Panc1 (cell line): ENCODE results near the gene ALAS2. TPM values are rescaled to one million over a fixed set of nuclear protein-coding genes. Genes with fewer than 3 reads are reported as not detected.

Experiments used
- ATAC-seq: fragments of 200-7000 bp; cut with Tn5 transposase; 2 replicates; pipeline ENCODE4 v1.9.1; 2020; ENCODE audit warnings: mild to moderate bottlenecking, moderate library complexity
- BruUV-seq: library from RNA; stranded (reverse); fragments of 400-500 nt; replicated peaks from 2 replicates; lab custom pipeline; 2021; lab: Mats Ljungman, UMichigan
- CTCF ChIA-PET: fragments of 300-600 bp; sonication (Branson Sonifier 250); formaldehyde crosslinking; loops from one replicate; lab custom pipeline; 2022; ENCODE audit warnings: antibody characterized with exemption; lab: Charles Lee
- POLR2A ChIA-PET: fragments of 300-600 bp; sonication (Branson Sonifier 250); formaldehyde crosslinking; loops from one replicate; lab custom pipeline; 2022; ENCODE audit warnings: antibody characterized with exemption; lab: Charles Lee
- DNase-seq: peaks from one replicate; pipeline ENCODE4 v3.0.0-alpha.2; 2010; ENCODE audit warnings: low read depth, low spot score
- H3K27ac ChIP-seq: 2 replicates; pipeline ENCODE4 v1.5.1; 2011; ENCODE audit warnings: mild to moderate bottlenecking, low read length, inconsistent platforms
- H3K27me3 ChIP-seq: fragments of 200-500 bp; sonication (Bioruptor generic); 2 replicates; pipeline ENCODE4 v1.6.0; 2014; ENCODE audit warnings: low read length, inconsistent platforms; ENCODE audit not compliant: control insufficient read depth, insufficient read depth
- H3K36me3 ChIP-seq: fragments of 200-500 bp; sonication (Bioruptor generic); 2 replicates; pipeline ENCODE4 v1.5.1; 2014; ENCODE audit warnings: inconsistent platforms, mild to moderate bottlenecking, low read length, moderate library complexity; ENCODE audit not compliant: control insufficient read depth, insufficient read depth
- H3K4me1 ChIP-seq: 2 replicates; pipeline ENCODE4 v1.5.1; 2011; ENCODE audit warnings: inconsistent platforms, mild to moderate bottlenecking, low read length, moderate library complexity; ENCODE audit not compliant: control insufficient read depth, insufficient read depth
- H3K4me3 ChIP-seq, 2 experiments: 2 replicates each; pipeline ENCODE4 v1.5.1; 2011 to 2012; ENCODE audit warnings: low read depth in 2 of 2, low read length in 2 of 2, mild to moderate bottlenecking in 2 of 2, inconsistent platforms in 1 of 2, moderate library complexity in 1 of 2
- H3K9me3 ChIP-seq: fragments of 200-500 bp; sonication (Bioruptor generic); 2 replicates; pipeline ENCODE4 v1.5.1; 2014; ENCODE audit warnings: low read depth, mild to moderate bottlenecking, inconsistent platforms, low read length, moderate library complexity; ENCODE audit not compliant: control insufficient read depth, insufficient read depth
- CTCF ChIP-seq: fragments of 450-650 bp; IDR thresholded peaks from 2 replicates; pipeline ENCODE4 v1.5.1; 2017; ENCODE audit warnings: mild to moderate bottlenecking
- POLR2AphosphoS5 ChIP-seq: IDR thresholded peaks from 2 replicates; pipeline ENCODE4 v1.6.1; 2012; ENCODE audit warnings: mild to moderate bottlenecking, low read depth, low read length, moderate library complexity
- REST ChIP-seq, 2 experiments: IDR thresholded peaks; 2 replicates each; pipeline ENCODE4 v1.6.1; 2011 to 2012; ENCODE audit warnings: low read depth in 2 of 2, control low read depth in 1 of 2, low read length in 1 of 2, mild to moderate bottlenecking in 1 of 2, moderate library complexity in 1 of 2; ENCODE audit not compliant: insufficient read depth in 1 of 2
- SIN3A ChIP-seq: IDR thresholded peaks from 2 replicates; pipeline ENCODE4 v1.6.1; 2012; ENCODE audit warnings: low read depth, mild to moderate bottlenecking, low read length, moderate library complexity, borderline replicate concordance; ENCODE audit not compliant: insufficient read depth
- TCF7L2 ChIP-seq: IDR thresholded peaks from 2 replicates; pipeline ENCODE4 v1.6.1; 2011; ENCODE audit warnings: mild to moderate bottlenecking, low read depth, low read length, inconsistent platforms
- in situ Hi-C: cut with HindIII; loops from 2 replicates; pipeline ENCODE4 v1.10.0; 2016; ENCODE audit warnings: low sequenced_read_pairs, low pct_unique_long_range_greater_than_20kb
- intact Hi-C: fragments of 100-400 bp; cut with micrococcal nuclease; formaldehyde crosslinking; loops from one replicate; pipeline ENCODE4 v1.10.0; 2022; ENCODE audit not compliant: unreplicated experiment
- total RNA-seq: library from RNA; stranded (reverse); gene quantifications from one replicate; pipeline ENCODE4 v1.2.1, GENCODE V29; 2021; ENCODE audit not compliant: unreplicated experiment

ALAS2 gene
- total RNA-seq, 1 experiment from 2014 or later, result not detected

- ChIA-PET POLR2A (no interaction called here), CTCF (no interaction called here)
- in situ Hi-C loops, result no loop called here
- Histone ChIP-seq H3K36me3 (no peaks in the 10 kb centered on the region), H3K4me3 (no peak overlapping the region), H3K27ac (no peak overlapping the region), H3K27me3 (no peaks in the 10 kb centered on the region), H3K4me1 (no peaks in the 10 kb centered on the region), H3K9me3 (no peaks in the 10 kb centered on the region)
- DNase-seq (no peak), ATAC-seq (no peak)
- no peak for TF ChIP-seq SIN3A
- no peak for TF ChIP-seq REST (IDR thresholded peaks at IDR 0.05; ENCODE audit: insufficient read depth in 1 of 2, low read depth in 2 of 2, low read length in 1 of 2)
- no peak for TF ChIP-seq CTCF
- TF ChIP-seq TCF7L2, result no peak
- TF ChIP-seq POLR2AphosphoS5, result no peak
- intact Hi-C loops, result no loop called here
- no TSS peak for BruUV-seq
Measured at GRCh38 chrX:54964766-54965497, 65.8 kb downstream of the ALAS2 start.

GRCh38 chrX:54961750-54962149 is 69.0 kb downstream of the ALAS2 start:
- CTCF ChIA-PET, result no interaction called here
- DNase-seq (no peak), ATAC-seq (no peak)
- Histone ChIP-seq H3K27me3 (no peaks in the 10 kb centered on the region), H3K36me3 (no peaks in the 10 kb centered on the region), H3K9me3 (no peaks in the 10 kb centered on the region), H3K27ac (no peak overlapping the region), H3K4me1 (no peaks in the 10 kb centered on the region), H3K4me3 (no peak overlapping the region)
- BruUV-seq, result no TSS peak
- no peak for TF ChIP-seq POLR2AphosphoS5
- TF ChIP-seq CTCF, result no peak
- no peak for TF ChIP-seq REST (IDR thresholded peaks at IDR 0.05; ENCODE audit: insufficient read depth in 1 of 2, low read depth in 2 of 2, low read length in 1 of 2)
- no peak for TF ChIP-seq TCF7L2
- TF ChIP-seq SIN3A, result no peak
- POLR2A ChIA-PET, result no interaction called here
- intact Hi-C loops (no loop called here), in situ Hi-C loops (no loop called here)
